ENCODE results near the gene DOCK4. TPM values are rescaled to one million over a fixed set of nuclear protein-coding genes. Genes with fewer than 3 reads are reported as not detected.

DOCK4 gene
- total RNA-seq, 1 donor from 2014 or later = 13.9 TPM

DNA sequence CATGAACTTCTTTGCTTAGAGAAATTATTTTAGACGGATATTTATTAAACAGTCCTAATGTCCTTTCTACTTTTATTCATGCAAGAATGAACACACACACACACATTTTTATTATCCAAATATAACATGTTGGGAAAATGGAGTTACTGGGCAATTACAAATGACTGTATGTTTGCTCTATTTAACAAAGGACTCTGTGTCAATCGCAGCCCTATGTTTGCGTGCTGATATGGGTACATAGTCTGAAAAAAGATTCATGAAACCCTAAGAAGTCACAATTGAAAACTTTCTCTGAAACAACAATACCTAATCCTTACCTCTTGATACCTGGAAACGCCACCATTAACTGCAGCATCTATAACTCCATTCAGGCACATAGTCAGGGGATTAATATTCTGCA, 459.2 kb downstream of the DOCK4 start:
- no peak for ATAC-seq
- DNase-seq = no peak
- intact Hi-C loops (cut with micrococcal nuclease) = loop anchor here (10.0 kb wide), 1 partner anchor 668 kb away; no protein-coding TSS in a partner anchor

DNA sequence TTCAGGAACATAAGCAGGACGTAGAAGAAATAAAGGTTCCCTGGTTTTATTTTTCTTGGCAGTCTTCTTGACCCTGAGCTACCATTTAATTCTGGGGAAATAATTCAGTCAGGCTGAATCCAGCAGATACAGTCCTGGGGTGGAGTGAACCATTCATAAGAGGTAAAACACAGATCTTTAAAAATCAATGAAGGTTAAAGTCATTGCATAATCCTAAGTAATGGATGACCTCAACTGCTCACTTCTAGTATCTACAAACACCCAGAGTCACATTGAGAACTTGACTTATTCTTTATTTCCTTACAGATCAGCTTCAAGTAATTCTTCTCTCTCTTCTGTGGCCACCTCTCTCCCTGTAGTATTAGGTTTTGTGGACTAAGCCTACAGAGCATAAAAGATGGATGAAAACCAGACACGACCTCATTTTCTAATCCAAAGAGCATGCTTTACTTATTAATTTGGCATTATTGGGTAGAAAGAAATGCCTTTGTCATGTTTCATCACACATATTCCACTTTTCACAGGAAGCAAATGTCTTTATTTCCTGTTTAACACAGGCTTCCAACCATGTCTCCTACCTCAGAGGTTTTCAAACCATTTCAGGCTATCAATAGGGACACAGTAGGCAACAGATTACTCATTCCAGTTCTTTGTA, 461.6 kb downstream of the DOCK4 start:
- ATAC-seq (no peak), DNase-seq (no peak)
- intact Hi-C loops (cut with micrococcal nuclease) = loop anchor here (10.0 kb wide), 1 partner anchor 670 kb away; no protein-coding TSS in a partner anchor

DNA sequence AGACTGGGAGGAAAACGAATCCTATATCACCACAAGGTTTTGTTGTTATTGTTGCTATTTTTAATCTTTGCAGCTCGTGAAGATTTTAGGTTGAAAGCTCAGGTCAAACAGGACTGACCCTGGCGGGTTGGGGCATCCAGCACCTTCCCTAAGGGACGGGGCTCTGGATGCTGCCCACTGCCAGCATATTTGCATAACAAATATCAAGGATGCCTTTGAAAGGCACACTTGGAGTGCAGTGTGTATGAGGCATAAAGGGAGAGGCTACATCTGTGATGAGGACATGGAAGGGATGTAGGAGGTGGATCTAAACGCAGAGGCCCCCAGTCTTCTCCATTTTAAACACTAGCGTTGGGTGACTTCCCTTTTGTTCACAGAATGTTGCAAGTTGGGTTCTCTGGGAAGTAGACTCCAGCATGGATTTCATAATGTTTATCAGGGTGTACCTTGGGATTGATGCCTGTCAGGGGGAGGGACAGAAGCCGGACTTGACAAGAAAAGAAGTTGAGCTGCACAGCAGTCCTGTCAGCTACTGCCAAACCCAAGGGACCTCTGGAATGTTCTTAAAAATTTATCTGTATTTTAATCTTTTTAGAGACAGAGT, 462.9 kb downstream of the DOCK4 start:
- no peak for ATAC-seq
- intact Hi-C loops (cut with micrococcal nuclease) = loop anchor here (10.0 kb wide), 1 partner anchor 671 kb away; no protein-coding TSS in a partner anchor
- DNase-seq = no peak

DNA sequence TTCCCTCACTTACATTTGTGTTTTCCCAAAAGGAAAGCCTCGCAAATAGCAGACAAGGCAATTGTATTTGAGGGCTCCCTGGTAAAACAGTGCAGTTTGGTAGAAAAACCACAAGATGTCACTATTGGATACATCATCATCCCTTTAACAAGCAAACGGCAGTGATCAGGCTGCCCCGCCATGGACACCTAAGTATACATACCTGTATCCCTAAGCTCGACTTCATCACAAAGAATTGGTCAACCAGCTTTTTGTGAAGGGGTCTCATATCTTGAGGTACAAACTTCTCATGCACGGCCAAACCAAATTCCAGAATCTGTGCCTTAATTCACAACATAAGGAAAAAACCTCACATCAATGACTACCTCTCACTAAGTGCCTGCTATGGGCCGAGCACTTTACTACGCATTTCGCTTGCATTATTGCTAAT, 464.4 kb downstream of the DOCK4 start:
- peak; percentile 45 for DNase-seq
- intact Hi-C loops (cut with micrococcal nuclease) = loop anchor here (10.0 kb wide), 1 partner anchor 673 kb away; no protein-coding TSS in a partner anchor
- ATAC-seq = peak; percentile 65

DNA sequence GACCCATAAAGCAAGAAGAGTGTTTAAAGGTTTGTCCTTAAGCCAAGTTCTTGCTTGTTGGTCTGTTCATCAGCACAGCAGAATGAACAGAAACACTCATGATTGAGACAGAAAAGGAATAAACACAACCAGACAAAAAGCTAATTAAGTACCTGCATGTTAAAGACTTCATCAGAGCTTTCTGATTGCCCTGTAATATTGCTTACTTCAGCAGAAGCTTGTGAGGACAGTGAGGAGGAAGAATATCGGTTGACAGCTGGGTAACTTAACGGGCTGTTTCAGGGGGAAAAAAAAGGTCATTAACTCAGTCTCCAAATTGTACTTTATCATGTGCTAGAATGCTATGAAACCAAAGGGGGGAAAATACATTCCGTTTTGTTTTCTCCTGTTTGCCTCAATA, 465.3 kb downstream of the DOCK4 start:
- DNase-seq (no peak), ATAC-seq (no peak)
- intact Hi-C loops (cut with micrococcal nuclease) = loop anchor here (10.0 kb wide), 1 partner anchor 674 kb away; no protein-coding TSS in a partner anchor

DNA sequence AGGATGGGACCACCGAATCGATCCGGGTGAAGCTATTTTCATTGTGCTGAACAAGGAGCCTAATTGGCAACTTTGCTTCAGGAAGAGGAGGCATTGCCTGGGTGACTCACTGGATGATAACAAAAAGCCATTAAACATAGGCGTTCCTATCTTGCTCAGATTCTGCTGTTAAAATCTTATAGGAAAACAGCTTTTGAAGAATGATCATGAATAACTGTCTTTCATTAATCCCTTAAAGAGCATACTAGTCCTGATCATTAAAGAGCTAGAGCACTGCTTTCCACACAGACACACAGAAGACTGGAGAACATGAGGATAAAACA, 469.7 kb downstream of the DOCK4 start:
- intact Hi-C loops (cut with micrococcal nuclease) = loop anchor here (10.0 kb wide), 1 partner anchor 642 kb away; the partner anchor contains the start of gene LRRN3
- ATAC-seq (no peak), DNase-seq (no peak)

DNA sequence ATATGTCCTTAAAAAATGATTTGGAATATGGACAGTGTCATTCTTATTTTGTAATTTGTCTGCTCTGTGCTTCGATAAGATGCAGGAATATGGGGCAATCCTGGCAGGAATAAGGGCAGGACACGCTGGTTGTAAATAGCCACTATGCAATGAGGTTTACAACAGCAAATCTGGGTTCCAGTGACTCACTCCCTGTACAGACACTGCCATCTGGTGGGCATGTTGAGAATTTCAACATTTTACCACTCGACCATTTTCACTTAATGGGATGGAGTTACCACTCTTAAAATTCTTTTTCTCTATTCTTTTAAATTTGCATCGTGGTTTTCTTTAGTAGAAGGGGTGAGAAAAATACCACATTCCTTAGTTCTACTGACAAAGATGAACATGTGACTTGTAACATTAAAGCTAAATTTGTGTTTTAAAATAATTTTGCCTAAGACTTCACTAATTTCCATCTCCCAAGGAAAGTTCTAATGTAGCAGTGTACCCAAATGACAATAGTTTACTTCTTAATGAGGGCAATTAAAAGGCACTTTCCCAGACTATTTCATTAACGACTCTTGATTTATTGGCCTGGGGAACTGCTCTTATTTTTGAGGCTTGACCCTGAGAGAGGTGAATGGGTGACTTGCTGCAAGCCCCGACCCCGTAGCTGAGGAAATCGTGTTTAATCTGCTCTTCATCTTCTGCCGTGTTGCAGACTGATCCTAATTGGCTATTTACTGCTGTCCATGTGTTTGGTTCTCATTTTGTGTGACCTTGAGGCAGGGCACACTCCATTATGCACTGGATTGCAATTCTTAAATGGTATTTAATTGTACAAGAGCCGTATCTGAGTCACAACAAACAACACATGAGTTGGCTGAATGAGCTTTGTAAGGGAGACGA, 470.3 kb downstream of the DOCK4 start:
- ATAC-seq = peak; percentile 78
- no peak for DNase-seq
- intact Hi-C loops (cut with micrococcal nuclease) = loop anchor here (10.0 kb wide), 1 partner anchor 641 kb away; the partner anchor contains the start of gene LRRN3

- peak; percentile 62 for ATAC-seq
- intact Hi-C loops (cut with micrococcal nuclease) = loop anchor here (10.0 kb wide), 1 partner anchor 640 kb away; the partner anchor contains the start of gene LRRN3
Observed at GRCh38 chr7:111734954-111735660, 471.1 kb downstream of the DOCK4 start.

DNA sequence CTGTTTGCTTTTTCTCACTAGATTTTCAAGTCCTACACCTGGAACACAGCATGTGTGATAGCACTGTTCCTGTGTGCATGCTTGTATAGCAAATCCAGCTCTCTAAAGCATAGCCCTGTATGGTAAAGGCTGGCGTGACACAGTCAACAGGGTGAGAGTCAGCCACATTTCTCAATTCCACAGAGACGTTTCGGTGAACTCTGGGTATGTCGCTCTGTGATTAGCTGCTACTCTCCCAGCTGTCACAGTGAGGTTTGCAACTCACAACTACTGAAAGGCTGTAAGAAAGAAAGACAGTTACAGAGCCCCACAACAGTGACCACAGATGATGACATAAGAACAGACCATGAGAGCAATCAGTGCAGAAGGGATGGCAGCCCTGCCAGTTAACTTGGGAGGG, 473.3 kb downstream of the DOCK4 start:
- ATAC-seq (no peak), DNase-seq (no peak)
- intact Hi-C loops (cut with micrococcal nuclease) = loop anchor here (10.0 kb wide), 1 partner anchor 638 kb away; the partner anchor contains the start of gene LRRN3

More at GRCh38 chr7:111734954-111735660, 471.1 kb downstream of the DOCK4 start:
- no peak for DNase-seq

GRCh38 chr7:111730476-111731300, 475.5 kb downstream of the DOCK4 start:
- intact Hi-C loops (cut with micrococcal nuclease) = loop anchor here (10.0 kb wide), 1 partner anchor 636 kb away; the partner anchor contains the start of gene LRRN3
- ATAC-seq (peak; percentile 41), DNase-seq (no peak)

DNA sequence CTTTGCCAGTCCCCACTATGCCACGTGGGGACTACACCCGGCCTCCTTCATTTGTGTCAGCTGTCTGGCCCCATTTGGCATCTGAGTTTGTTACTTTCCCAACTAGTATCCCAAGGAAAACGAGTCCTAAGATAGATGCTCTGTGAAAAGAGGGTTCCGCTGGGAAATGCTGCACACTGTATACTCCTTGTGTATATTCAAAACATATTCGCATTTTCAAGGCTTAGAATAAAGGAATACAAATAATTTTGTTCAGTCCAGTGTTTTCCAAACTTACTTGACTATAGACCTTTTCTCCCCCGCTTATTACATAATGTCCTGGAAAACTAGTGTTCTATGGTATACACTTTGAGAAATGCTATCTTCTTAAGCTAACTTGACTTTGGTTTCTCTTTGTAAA, 476.1 kb downstream of the DOCK4 start:
- intact Hi-C loops (cut with micrococcal nuclease) = loop anchor here (10.0 kb wide), 1 partner anchor 635 kb away; the partner anchor contains the start of gene LRRN3
- no peak for ATAC-seq
- DNase-seq = no peak

DNA sequence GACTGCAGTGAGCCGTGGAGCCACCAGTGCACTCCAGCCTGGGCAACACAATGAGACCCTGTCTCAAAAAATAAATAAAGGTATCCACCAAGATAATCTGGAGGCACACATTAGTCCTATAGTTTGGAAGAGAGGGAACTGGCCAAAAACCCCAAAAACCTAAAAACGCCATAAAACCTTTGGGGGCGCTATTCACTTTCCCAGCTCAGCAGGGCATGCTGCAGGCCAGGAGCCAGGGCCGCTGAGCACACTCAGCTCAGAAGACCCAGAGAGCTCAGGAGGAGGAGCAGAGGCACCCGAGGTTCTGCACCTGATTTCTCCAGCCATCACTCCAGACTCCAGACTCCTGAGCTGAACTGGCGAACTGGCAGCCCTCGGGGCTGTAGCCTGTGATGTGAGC, 476.7 kb downstream of the DOCK4 start:
- DNase-seq = no peak
- intact Hi-C loops (cut with micrococcal nuclease) = no loop called here
- ATAC-seq = no peak

DNA sequence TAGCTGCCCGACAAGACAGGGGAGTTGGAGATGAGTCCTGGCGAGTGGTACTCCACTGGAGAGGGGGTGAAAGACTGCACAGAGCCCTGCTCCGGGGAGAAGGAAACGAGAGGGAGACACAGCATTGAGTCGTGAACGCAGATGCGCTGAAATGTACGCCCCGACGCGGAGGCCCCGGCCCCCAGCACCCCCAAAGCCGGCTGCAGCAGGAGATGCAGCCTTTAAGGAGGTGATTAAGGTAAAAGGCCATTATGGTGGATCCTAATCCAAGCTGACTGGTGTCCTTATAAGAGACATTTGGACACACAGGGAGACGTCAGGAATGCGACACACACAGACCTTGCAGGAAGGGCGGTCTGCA, 477.6 kb downstream of the DOCK4 start:
- intact Hi-C loops (cut with micrococcal nuclease) = no loop called here
- ATAC-seq (no peak), DNase-seq (no peak)

DNA sequence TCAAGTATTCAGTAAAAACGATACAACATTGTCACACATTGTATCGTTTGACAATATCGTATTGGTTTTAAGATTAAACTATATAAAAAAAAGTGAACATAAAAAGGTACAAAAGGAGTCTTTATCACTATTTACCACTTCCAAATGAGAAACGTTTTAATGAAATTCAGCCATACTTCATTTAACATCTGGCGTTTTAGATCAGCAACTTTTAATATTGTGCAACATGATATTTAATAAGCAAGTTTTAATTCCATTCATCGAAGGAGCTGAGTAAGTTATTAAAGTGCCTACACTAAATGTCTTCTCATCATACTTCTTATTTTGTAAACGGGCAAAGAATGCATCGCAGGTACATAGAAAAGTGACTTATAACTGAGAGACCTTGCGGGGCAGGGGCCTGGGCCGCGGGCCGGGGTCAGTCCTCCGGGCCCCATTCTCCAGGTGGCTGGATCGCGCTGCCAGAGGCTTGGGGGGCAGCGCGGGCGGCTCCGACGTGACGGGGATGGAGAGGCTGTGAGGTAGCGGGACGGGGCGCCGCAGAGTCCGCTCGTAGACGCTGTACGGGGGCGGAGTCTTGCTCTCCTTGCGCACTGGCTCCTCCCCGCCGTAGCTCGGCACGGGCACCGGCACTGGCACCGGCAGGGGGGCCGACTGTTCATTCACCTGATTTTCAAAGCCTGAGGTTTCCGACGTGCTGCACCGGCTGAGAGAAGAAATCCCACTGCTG, 478.1 kb downstream of the DOCK4 start:
- intact Hi-C loops (cut with micrococcal nuclease) = no loop called here
- ATAC-seq (no peak), DNase-seq (no peak)

DNA sequence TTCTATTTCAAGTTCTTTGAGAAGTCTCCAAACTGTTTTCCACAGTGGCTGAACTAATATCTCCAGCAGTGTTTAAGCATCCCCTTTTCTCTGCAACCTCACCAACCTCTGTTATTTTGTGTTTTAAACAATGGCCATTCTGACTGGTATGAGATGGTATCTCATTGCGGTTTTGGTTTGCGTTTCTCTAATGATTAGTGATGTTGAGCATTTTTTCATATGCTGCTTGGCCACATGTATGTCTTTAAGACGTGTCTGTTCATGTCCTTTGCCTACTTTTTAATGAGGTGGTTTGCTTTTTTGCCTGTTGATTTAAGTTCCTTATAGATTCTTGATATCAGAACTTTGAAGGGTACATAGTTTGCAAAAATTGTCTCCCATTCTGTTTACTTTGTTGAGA, 487.3 kb downstream of the DOCK4 start:
- intact Hi-C loops (cut with micrococcal nuclease) = no loop called here
- ATAC-seq (no peak), DNase-seq (no peak)

GRCh38 chr7:111711426-111712065, 494.7 kb downstream of the DOCK4 start:
- intact Hi-C loops (cut with micrococcal nuclease) = no loop called here
- no peak for DNase-seq
- ATAC-seq = no peak

- intact Hi-C loops (cut with micrococcal nuclease) = no loop called here
- ATAC-seq = no peak
- no peak for DNase-seq
Observed at GRCh38 chr7:111710839-111711380, 495.3 kb downstream of the DOCK4 start.
